Vagina (tissue), 2 donors: ENCODE data around the gene TIMM44.

Experiments
- POLR2AphosphoS5 ChIP-seq, 2 donors: sonication (generic); formaldehyde crosslinking; IDR thresholded peaks; one replicate each; pipeline ENCODE4 v1.9.0; 2017; ENCODE audit warnings: antibody characterized with exemption in 2 of 2, mild to moderate bottlenecking in 2 of 2, low read depth in 1 of 2; ENCODE audit not compliant: insufficient read depth in 1 of 2
- TF ChIP-seq, protein P1 (sequence below), 3 experiments: fragments of 450-650 bp in 2 of 3; fragments of 200-600 bp in 1 of 3; sonication (generic) in 1 of 3; IDR thresholded peaks; one replicate each; pipeline ENCODE4 v1.5.1; 2017 to 2019; ENCODE audit warnings: antibody characterized with exemption in 3 of 3, mild to moderate bottlenecking in 2 of 3, moderate library complexity in 2 of 3

DNA sequence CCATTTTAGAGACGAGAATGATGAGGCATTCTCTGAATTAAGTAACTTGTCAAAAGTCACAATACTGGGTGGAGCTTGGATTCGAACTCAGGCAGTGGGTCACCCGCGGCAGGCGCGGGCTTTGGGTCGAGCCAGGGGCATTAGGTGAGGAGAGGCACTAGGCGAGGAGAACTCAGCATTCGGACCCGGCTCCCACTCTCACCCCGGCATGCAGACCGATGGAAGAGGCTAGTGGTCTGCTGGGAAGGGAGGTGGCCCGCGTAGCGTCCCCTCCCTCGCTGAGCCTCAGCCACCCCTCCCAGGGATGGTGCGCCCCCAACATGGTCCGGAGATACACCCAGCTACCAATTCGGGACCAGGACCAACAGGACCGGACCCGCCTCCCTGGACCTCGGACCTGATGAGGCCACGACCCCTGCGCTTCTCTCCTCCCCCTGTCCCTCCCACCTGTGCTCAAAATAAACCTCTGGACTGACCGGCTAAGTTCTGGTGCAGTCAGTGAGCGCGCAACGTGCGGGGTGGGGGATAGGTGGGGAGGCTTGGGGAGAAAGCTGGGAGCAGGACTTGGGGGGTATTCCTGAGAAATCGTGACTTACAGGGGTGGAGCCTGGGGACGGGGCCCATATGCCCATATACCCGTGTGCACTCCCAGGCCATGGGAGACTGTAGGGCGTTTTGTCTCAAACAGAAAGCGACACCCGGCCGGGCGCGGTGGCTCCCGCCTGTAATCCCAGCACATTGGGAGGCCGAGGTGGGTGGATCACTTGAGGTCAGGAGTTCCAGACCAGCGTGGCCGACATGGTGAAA is 24.6 kb downstream of the TIMM44 start:
- TF ChIP-seq POLR2AphosphoS5 (IDR thresholded peaks at IDR 0.05; ENCODE audit: insufficient read depth in 1 of 2, low read depth in 1 of 2) = no peak
- TF ChIP-seq, protein P1, sequence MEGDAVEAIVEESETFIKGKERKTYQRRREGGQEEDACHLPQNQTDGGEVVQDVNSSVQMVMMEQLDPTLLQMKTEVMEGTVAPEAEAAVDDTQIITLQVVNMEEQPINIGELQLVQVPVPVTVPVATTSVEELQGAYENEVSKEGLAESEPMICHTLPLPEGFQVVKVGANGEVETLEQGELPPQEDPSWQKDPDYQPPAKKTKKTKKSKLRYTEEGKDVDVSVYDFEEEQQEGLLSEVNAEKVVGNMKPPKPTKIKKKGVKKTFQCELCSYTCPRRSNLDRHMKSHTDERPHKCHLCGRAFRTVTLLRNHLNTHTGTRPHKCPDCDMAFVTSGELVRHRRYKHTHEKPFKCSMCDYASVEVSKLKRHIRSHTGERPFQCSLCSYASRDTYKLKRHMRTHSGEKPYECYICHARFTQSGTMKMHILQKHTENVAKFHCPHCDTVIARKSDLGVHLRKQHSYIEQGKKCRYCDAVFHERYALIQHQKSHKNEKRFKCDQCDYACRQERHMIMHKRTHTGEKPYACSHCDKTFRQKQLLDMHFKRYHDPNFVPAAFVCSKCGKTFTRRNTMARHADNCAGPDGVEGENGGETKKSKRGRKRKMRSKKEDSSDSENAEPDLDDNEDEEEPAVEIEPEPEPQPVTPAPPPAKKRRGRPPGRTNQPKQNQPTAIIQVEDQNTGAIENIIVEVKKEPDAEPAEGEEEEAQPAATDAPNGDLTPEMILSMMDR (IDR thresholded peaks at IDR 0.05) = no peak
